HepG2 (cell line): Measurements from ENCODE around the gene BTBD7. TPM values are rescaled to one million over a fixed set of nuclear protein-coding genes. Genes with fewer than 3 reads are reported as not detected.

Experiments
- ATAC-seq: fragments of 200-7000 bp; cut with Tn5 transposase; 3 replicates; pipeline ENCODE4 v1.9.1; 2020; ENCODE audit warnings: mild to moderate bottlenecking, moderate library complexity
- BruUV-seq: library from RNA; stranded (reverse); fragments of 400-500 nt; replicated peaks from 2 replicates; lab custom pipeline; 2021; lab: Mats Ljungman, UMichigan
- CTCF ChIA-PET: fragments of 300-600 bp; formaldehyde crosslinking; extraction: SDS; loops from one replicate; lab custom pipeline; 2021; ENCODE audit warnings: low total read pairs, inconsistent platforms, low intra/inter-chr PET ratio; lab: Yijun Ruan, JAX
- POLR2A ChIA-PET: fragments of 350-600 bp; sonication (Branson Sonifier 250); formaldehyde crosslinking; loops from one replicate; lab custom pipeline; 2020; ENCODE audit warnings: antibody characterized with exemption, inconsistent platforms; lab: Yijun Ruan, JAX
- DNase-seq: peaks from one replicate; pipeline ENCODE4 v3.0.0-alpha.2; 2015; ENCODE audit warnings: low spot score
- FAIRE-seq: peaks from 3 replicates; lab custom pipeline; 2011; peaks lifted over from hg19 to GRCh38; lab: Jason Lieb, UNC
- H2AFZ ChIP-seq: one replicate; pipeline ENCODE4 v1.6.1; 2011; ENCODE audit warnings: low read length, inconsistent platforms
- H3K27ac ChIP-seq: fragments of 300-600 bp; 3 replicates; pipeline ENCODE4 v1.8.0; 2011; ENCODE audit warnings: mixed run types, mild to moderate bottlenecking, mixed read lengths, low read length, inconsistent platforms; ENCODE audit not compliant: insufficient read depth; ENCODE audit errors: extremely low read length
- H3K27me3 ChIP-seq, 2 experiments: fragments of 200-600 bp in 1 of 2; 2 replicates in 1 of 2; 3 replicates in 1 of 2; pipeline versions ENCODE4 v1.6.0 to v1.8.0; 2011; ENCODE audit warnings: low read length in 2 of 2, mild to moderate bottlenecking in 2 of 2, moderate library complexity in 2 of 2, inconsistent platforms in 1 of 2; ENCODE audit not compliant: insufficient read depth in 2 of 2, control insufficient read depth in 1 of 2
- H3K36me3 ChIP-seq, 2 experiments: fragments of 200-600 bp in 1 of 2; replicated peaks in 1 of 2; 2 replicates in 1 of 2; 3 replicates in 1 of 2; pipeline versions ENCODE4 v1.5.1 to v1.8.0; 2011; ENCODE audit warnings: low read length in 2 of 2, inconsistent platforms in 1 of 2; ENCODE audit not compliant: insufficient read depth in 2 of 2, control insufficient read depth in 1 of 2
- H3K4me1 ChIP-seq: 2 replicates; pipeline ENCODE4 v1.5.1; 2012; ENCODE audit warnings: low read length, inconsistent platforms; ENCODE audit not compliant: insufficient read depth
- H3K4me2 ChIP-seq: 2 replicates; pipeline ENCODE4 v1.6.0; 2011; ENCODE audit warnings: low read depth, low read length, inconsistent platforms
- H3K4me3 ChIP-seq, 3 experiments: fragments of 200-600 bp in 1 of 3; sonication (generic), shearing (Covaris generic) in 1 of 3; replicated peaks in 1 of 3; 2 replicates each; pipeline ENCODE4 v1.5.1; 2011 to 2016; ENCODE audit warnings: low read length in 3 of 3, inconsistent platforms in 2 of 3, low read depth in 2 of 3, mild to moderate bottlenecking in 2 of 3, control low read depth in 1 of 3, mixed read lengths in 1 of 3; ENCODE audit not compliant: insufficient read depth in 1 of 3
- H3K79me2 ChIP-seq: one replicate; pipeline ENCODE4 v1.6.1; 2011; ENCODE audit warnings: low read length, inconsistent platforms; ENCODE audit not compliant: insufficient read depth
- H3K9ac ChIP-seq: 2 replicates; pipeline ENCODE4 v1.6.0; 2011; ENCODE audit warnings: mild to moderate bottlenecking, low read depth, low read length, inconsistent platforms; ENCODE audit not compliant: insufficient read depth
- H3K9me3 ChIP-seq: 2 replicates; pipeline ENCODE4 v1.5.1; 2012; ENCODE audit warnings: mild to moderate bottlenecking, low read length
- H4K20me1 ChIP-seq: 2 replicates; pipeline ENCODE4 v1.6.0; 2011; ENCODE audit warnings: inconsistent platforms, mild to moderate bottlenecking, low read length, moderate library complexity; ENCODE audit not compliant: insufficient read depth
- CBX2 ChIP-seq, 2 experiments: fragments of 200-600 bp in 1 of 2; sonication (generic); formaldehyde crosslinking in 1 of 2; IDR thresholded peaks; 2 replicates each; pipeline versions ENCODE4 v1.7.0 to v1.8.1; 2018 to 2022; ENCODE audit warnings: low read depth in 2 of 2, low read length in 1 of 2, mild to moderate bottlenecking in 1 of 2, missing genetic modification reagents in 1 of 2
- CSRNP1 ChIP-seq: sonication (generic); formaldehyde crosslinking; IDR thresholded peaks from 2 replicates; pipeline ENCODE4 v1.8.1; 2023; ENCODE audit warnings: mild to moderate bottlenecking, missing genetic modification reagents
- GZF1 ChIP-seq: sonication (generic); formaldehyde crosslinking; IDR thresholded peaks from 2 replicates; pipeline ENCODE4 v1.5.1; 2020; ENCODE audit warnings: mild to moderate bottlenecking, missing genetic modification reagents
- HNF1A ChIP-seq, 2 experiments: sonication (generic) in 1 of 2; formaldehyde crosslinking in 1 of 2; IDR thresholded peaks; 2 replicates each; pipeline versions ENCODE4 v1.4.0 to v1.6.1; 2016 to 2020; ENCODE audit warnings: borderline replicate concordance in 1 of 2, low read depth in 1 of 2, mild to moderate bottlenecking in 1 of 2, missing genetic modification reagents in 1 of 2
- HOXD1 ChIP-seq: sonication (generic); formaldehyde crosslinking; IDR thresholded peaks from 2 replicates; pipeline ENCODE4 v1.5.0; 2020; ENCODE audit warnings: missing genetic modification reagents
- IKZF1 ChIP-seq: fragments of 450-650 bp; IDR thresholded peaks from 2 replicates; pipeline ENCODE4 v1.7.1; 2016
- PCBP1 ChIP-seq: fragments of 200-400 bp; formaldehyde crosslinking; IDR thresholded peaks from 2 replicates; pipeline ENCODE4 v1.6.1; 2017; ENCODE audit warnings: mild to moderate bottlenecking, low read depth, low read length, borderline replicate concordance
- RELA ChIP-seq: sonication (generic); formaldehyde crosslinking; IDR thresholded peaks from 2 replicates; pipeline ENCODE4 v1.4.0; 2020; ENCODE audit warnings: missing genetic modification reagents
- STAG1 ChIP-seq: sonication (generic); formaldehyde crosslinking; IDR thresholded peaks from 2 replicates; pipeline ENCODE4 v1.4.0; 2020; ENCODE audit warnings: missing genetic modification reagents
- ZNF207 ChIP-seq: fragments of 450-650 bp; IDR thresholded peaks from 2 replicates; pipeline ENCODE4 v1.6.1; 2016; ENCODE audit warnings: antibody characterized with exemption, borderline replicate concordance
- ZNF232 ChIP-seq: sonication (generic); formaldehyde crosslinking; IDR thresholded peaks from 2 replicates; pipeline ENCODE4 v1.4.0; 2020; ENCODE audit warnings: missing genetic modification reagents, borderline replicate concordance
- ZNF280B ChIP-seq: sonication (generic); formaldehyde crosslinking; IDR thresholded peaks from 2 replicates; pipeline ENCODE4 v1.5.0; 2020; ENCODE audit warnings: missing genetic modification reagents, mild to moderate bottlenecking, borderline replicate concordance
- ZNF558 ChIP-seq: sonication (generic); formaldehyde crosslinking; IDR thresholded peaks from 2 replicates; pipeline ENCODE4 v1.9.0; 2022; ENCODE audit warnings: mild to moderate bottlenecking, missing genetic modification reagents, borderline replicate concordance
- ZNF709 ChIP-seq: sonication (generic); formaldehyde crosslinking; IDR thresholded peaks from 2 replicates; pipeline ENCODE4 v1.5.0; 2020; ENCODE audit warnings: mild to moderate bottlenecking, missing genetic modification reagents
- whole genome bisulfite sequencing: methylation state at CpG from one replicate; pipeline ENCODE4 v1.1.6; 2017; ENCODE audit warnings: low lambda C conversion rate; 5-methylcytosine and 5-hydroxymethylcytosine counted together
- in situ Hi-C: cut with HindIII; loops from 2 replicates; pipeline ENCODE4 v1.10.0; 2017; ENCODE audit warnings: low pct_unique_long_range_greater_than_20kb; ENCODE audit not compliant: extremely low pct_ligation_motif_present
- intact Hi-C: fragments of 100-400 bp; cut with micrococcal nuclease; formaldehyde crosslinking; loops from one replicate; pipeline ENCODE4 v1.10.0; 2022; ENCODE audit not compliant: unreplicated experiment
- polyA plus RNA-seq, 8 experiments: library from polyadenylated mRNA; depleted of rRNA in 3 of 8; stranded (reverse) in 7 of 8; unstranded in 1 of 8; fragments of >200 nt; fragmentation: Illumina TruSeq in 4 of 8; extraction: Trizol in 4 of 8; gene quantifications; 2 replicates each; pipeline versions ENCODE4 v1.2.1 to v1.2.3, GENCODE V29; 2011 to 2016; ENCODE audit warnings: low read depth in 4 of 8, missing spikeins in 1 of 8, mixed read lengths in 1 of 8; ENCODE audit not compliant: insufficient read depth in 1 of 8
- total RNA-seq, 5 experiments: library from RNA; depleted of rRNA; stranded (reverse); fragments of >200 nt; fragmentation: Illumina TruSeq; extraction: Trizol; gene quantifications; 2 replicates each; pipeline ENCODE4 v1.2.3, GENCODE V29; 2016; ENCODE audit warnings: low read depth in 1 of 5

BTBD7 gene
- total and polyA plus RNA-seq, 2 of the 13 experiments (the other 11 are each of a cell fraction or from before 2014, with no cell fraction given): 11.6 to 15.2 TPM

GRCh38 chr14:93232159-93232558 is 100.7 kb downstream of the BTBD7 start (continued):
- no peak for TF ChIP-seq ZNF280B (CRISPR knock-in tag)
- TF ChIP-seq CBX2 (IDR thresholded peaks at IDR 0.05; ENCODE audit: low read depth, low read length): no peak
- no peak for TF ChIP-seq CBX2 (CRISPR knock-in tag; IDR thresholded peaks at IDR 0.05; ENCODE audit: low read depth)
- no peak for TF ChIP-seq CSRNP1 (CRISPR knock-in tag)

GRCh38 chr14:93231129-93231979 is 101.5 kb downstream of the BTBD7 start:
- Histone ChIP-seq H3K4me2 (peak overlapping the region; percentile 6; the same call in 1 of the 2 replicates), H3K79me2 (no peaks in the 10 kb centered on the region), H3K27me3 (no peaks in the 10 kb centered on the region), H2AFZ (no peak overlapping the region), H3K4me3 (peak overlapping the region in 1 of 3 experiments; percentile 16; a peak in 1 of 6 replicates), H3K27ac (no peak overlapping the region), H3K9ac (no peak overlapping the region), H4K20me1 (no peaks in the 10 kb centered on the region), H3K4me1 (peaks cover 14% of the 10 kb centered on the region; the same call in 1 of the 2 replicates), H3K36me3 (peaks cover 5 to 9% of the 10 kb centered on the region in 2 experiments), H3K9me3 (no peaks in the 10 kb centered on the region)
- intact Hi-C loops: no loop called here
- no peak for DNase-seq
- ChIA-PET POLR2A (no interaction called here), CTCF (no interaction called here)
- ATAC-seq: no peak; the same call in 2 of the 3 replicates
- 64% methylated on average over 30 of the region's 39 CpGs for WGBS
- in situ Hi-C loops: loop anchor here (10.0 kb wide), 1 partner anchor 313 kb away; no protein-coding TSS in a partner anchor
- BruUV-seq: no TSS peak
- FAIRE-seq: no peak
- TF ChIP-seq HOXD1 (no peak), ZNF207 (no peak), PCBP1 (no peak), HNF1A (IDR thresholded peaks at IDR 0.05; ENCODE audit: low read depth) (no peak), HNF1A (CRISPR knock-in tag; IDR thresholded peaks at IDR 0.05; ENCODE audit: borderline replicate concordance) (no peak), ZNF709 (CRISPR knock-in tag) (no peak), ZNF232 (CRISPR knock-in tag) (no peak), GZF1 (CRISPR knock-in tag) (no peak), IKZF1 (no peak), RELA (CRISPR knock-in tag) (no peak), ZNF558 (CRISPR knock-in tag) (no peak), STAG1 (CRISPR knock-in tag) (no peak)
